ENCODE results near the gene SNX5.

Gene SNX5

GRCh38 chr20:18004384-18005031 lies 35.9 kb upstream of the SNX5 start:
- Mint-ChIP-seq H3K36me3 (ENCODE audit: insufficient read depth) (no peaks in the 10 kb centered on the region), H3K4me3 (no peak overlapping the region), H3K9me3 (no peaks in the 10 kb centered on the region), H3K27me3 (no peaks in the 10 kb centered on the region), H3K4me1 (no peaks in the 10 kb centered on the region), H3K27ac (ENCODE audit: low read depth) (no peak overlapping the region)
- DNase-seq (ENCODE audit: low spot score in 2 of 2) = no peak
- no peak for ATAC-seq (replicated peaks; ENCODE audit: extremely low read depth, poor library complexity, severe bottlenecking)

- ATAC-seq (replicated peaks; ENCODE audit: extremely low read depth, poor library complexity, severe bottlenecking) = no peak
- Mint-ChIP-seq H3K27ac (ENCODE audit: low read depth) (no peak overlapping the region), H3K9me3 (no peaks in the 10 kb centered on the region), H3K27me3 (no peaks in the 10 kb centered on the region), H3K36me3 (ENCODE audit: insufficient read depth) (no peaks in the 10 kb centered on the region), H3K4me3 (no peak overlapping the region), H3K4me1 (no peaks in the 10 kb centered on the region)
- DNase-seq (ENCODE audit: low spot score in 2 of 2) = no peak
Measured at GRCh38 chr20:18003897-18004296, 35.3 kb upstream of the SNX5 start.

- no peaks in the 10 kb centered on the region for H3K4me1 Mint-ChIP-seq
- no peak overlapping the region for H3K27ac Mint-ChIP-seq (ENCODE audit: low read depth)
- ATAC-seq (replicated peaks; ENCODE audit: extremely low read depth, poor library complexity, severe bottlenecking) (no peak), DNase-seq (ENCODE audit: low spot score in 2 of 2) (no peak)
- H3K4me3 Mint-ChIP-seq = no peak overlapping the region
- H3K9me3 Mint-ChIP-seq = no peaks in the 10 kb centered on the region
- no peaks in the 10 kb centered on the region for H3K27me3 Mint-ChIP-seq
- no peaks in the 10 kb centered on the region for H3K36me3 Mint-ChIP-seq (ENCODE audit: insufficient read depth)
Measured at GRCh38 chr20:18001131-18001921, 32.7 kb upstream of the SNX5 start.

- Mint-ChIP-seq H3K9me3 (no peaks in the 10 kb centered on the region), H3K36me3 (ENCODE audit: insufficient read depth) (no peaks in the 10 kb centered on the region), H3K27ac (ENCODE audit: low read depth) (no peak overlapping the region), H3K4me1 (peaks cover 6% of the 10 kb centered on the region), H3K27me3 (no peaks in the 10 kb centered on the region), H3K4me3 (no peak overlapping the region)
- no peak for DNase-seq (ENCODE audit: low spot score in 2 of 2)
- ATAC-seq (replicated peaks; ENCODE audit: extremely low read depth, poor library complexity, severe bottlenecking) = no peak
Measured at GRCh38 chr20:17999566-17999965, 31.0 kb upstream of the SNX5 start.

GRCh38 chr20:17998446-17998845 lies 29.9 kb upstream of the SNX5 start:
- ATAC-seq (replicated peaks; ENCODE audit: extremely low read depth, poor library complexity, severe bottlenecking) (no peak), DNase-seq (ENCODE audit: low spot score in 2 of 2) (no peak)
- H3K27me3 Mint-ChIP-seq = no peaks in the 10 kb centered on the region
- H3K9me3 Mint-ChIP-seq = no peaks in the 10 kb centered on the region
- no peaks in the 10 kb centered on the region for H3K36me3 Mint-ChIP-seq (ENCODE audit: insufficient read depth)
- H3K4me3 Mint-ChIP-seq = no peak overlapping the region
- peaks cover 6% of the 10 kb centered on the region for H3K4me1 Mint-ChIP-seq
- H3K27ac Mint-ChIP-seq (ENCODE audit: low read depth) = no peak overlapping the region

GRCh38 chr20:17995967-17996819 lies 27.6 kb upstream of the SNX5 start:
- DNase-seq (ENCODE audit: low spot score in 2 of 2) = peak in 1 of 2 donors; percentile 39
- H3K27me3 Mint-ChIP-seq = no peaks in the 10 kb centered on the region
- peaks cover 6% of the 10 kb centered on the region for H3K4me1 Mint-ChIP-seq
- H3K36me3 Mint-ChIP-seq (ENCODE audit: insufficient read depth) = no peaks in the 10 kb centered on the region
- ATAC-seq (replicated peaks; ENCODE audit: extremely low read depth, poor library complexity, severe bottlenecking) = no peak
- H3K4me3 Mint-ChIP-seq = no peak overlapping the region
- no peak overlapping the region for H3K27ac Mint-ChIP-seq (ENCODE audit: low read depth)
- H3K9me3 Mint-ChIP-seq = no peaks in the 10 kb centered on the region

GRCh38 chr20:17993546-17993945 lies 25.0 kb upstream of the SNX5 start:
- DNase-seq (ENCODE audit: low spot score in 2 of 2) (no peak), ATAC-seq (replicated peaks; ENCODE audit: extremely low read depth, poor library complexity, severe bottlenecking) (no peak)
- H3K4me3 Mint-ChIP-seq = no peak overlapping the region
- H3K27ac Mint-ChIP-seq (ENCODE audit: low read depth) = no peak overlapping the region
- peaks cover 6% of the 10 kb centered on the region for H3K4me1 Mint-ChIP-seq
- peaks cover 2% of the 10 kb centered on the region for H3K36me3 Mint-ChIP-seq (ENCODE audit: insufficient read depth)
- H3K27me3 Mint-ChIP-seq = no peaks in the 10 kb centered on the region
- H3K9me3 Mint-ChIP-seq = no peaks in the 10 kb centered on the region

- peaks cover 4% of the 10 kb centered on the region for H3K36me3 Mint-ChIP-seq (ENCODE audit: insufficient read depth)
- peaks cover 6% of the 10 kb centered on the region for H3K4me1 Mint-ChIP-seq
- ATAC-seq (replicated peaks; ENCODE audit: extremely low read depth, poor library complexity, severe bottlenecking) = no peak
- H3K27me3 Mint-ChIP-seq = no peaks in the 10 kb centered on the region
- no peak overlapping the region for H3K27ac Mint-ChIP-seq (ENCODE audit: low read depth)
- no peaks in the 10 kb centered on the region for H3K9me3 Mint-ChIP-seq
- no peak for DNase-seq (ENCODE audit: low spot score in 2 of 2)
- no peak overlapping the region for H3K4me3 Mint-ChIP-seq
Measured at GRCh38 chr20:17992847-17993513, 24.4 kb upstream of the SNX5 start.

- H3K27me3 Mint-ChIP-seq = no peaks in the 10 kb centered on the region
- no peak overlapping the region for H3K27ac Mint-ChIP-seq (ENCODE audit: low read depth)
- ATAC-seq (replicated peaks; ENCODE audit: extremely low read depth, poor library complexity, severe bottlenecking) (no peak), DNase-seq (ENCODE audit: low spot score in 2 of 2) (no peak)
- H3K9me3 Mint-ChIP-seq = no peaks in the 10 kb centered on the region
- no peak overlapping the region for H3K4me3 Mint-ChIP-seq
- peaks cover 12% of the 10 kb centered on the region for H3K4me1 Mint-ChIP-seq
- peaks cover 6% of the 10 kb centered on the region for H3K36me3 Mint-ChIP-seq (ENCODE audit: insufficient read depth)
Measured at GRCh38 chr20:17992224-17992637, 23.6 kb upstream of the SNX5 start.

GRCh38 chr20:17990278-17990972 lies 21.8 kb upstream of the SNX5 start:
- H3K36me3 Mint-ChIP-seq (ENCODE audit: insufficient read depth) = peaks cover 6% of the 10 kb centered on the region
- no peak for ATAC-seq (replicated peaks; ENCODE audit: extremely low read depth, poor library complexity, severe bottlenecking)
- DNase-seq (ENCODE audit: low spot score in 2 of 2) = no peak
- H3K4me1 Mint-ChIP-seq = peaks cover 6% of the 10 kb centered on the region
- H3K4me3 Mint-ChIP-seq = no peak overlapping the region
- H3K27me3 Mint-ChIP-seq = no peaks in the 10 kb centered on the region
- H3K27ac Mint-ChIP-seq (ENCODE audit: low read depth) = no peak overlapping the region
- H3K9me3 Mint-ChIP-seq = no peaks in the 10 kb centered on the region

GRCh38 chr20:17987988-17988387 lies 19.4 kb upstream of the SNX5 start:
- ATAC-seq (replicated peaks; ENCODE audit: extremely low read depth, poor library complexity, severe bottlenecking) = peak; percentile 46
- Mint-ChIP-seq H3K9me3 (no peaks in the 10 kb centered on the region), H3K4me1 (peaks cover 15% of the 10 kb centered on the region), H3K27ac (ENCODE audit: low read depth) (peak overlapping the region; percentile 41), H3K36me3 (ENCODE audit: insufficient read depth) (peaks cover 7% of the 10 kb centered on the region), H3K27me3 (no peaks in the 10 kb centered on the region), H3K4me3 (no peak overlapping the region)
- DNase-seq (ENCODE audit: low spot score in 2 of 2) = no peak

Data from central memory CD8-positive, alpha-beta T cell (primary cell).